ENCODE data around the gene SC5D.

DNA sequence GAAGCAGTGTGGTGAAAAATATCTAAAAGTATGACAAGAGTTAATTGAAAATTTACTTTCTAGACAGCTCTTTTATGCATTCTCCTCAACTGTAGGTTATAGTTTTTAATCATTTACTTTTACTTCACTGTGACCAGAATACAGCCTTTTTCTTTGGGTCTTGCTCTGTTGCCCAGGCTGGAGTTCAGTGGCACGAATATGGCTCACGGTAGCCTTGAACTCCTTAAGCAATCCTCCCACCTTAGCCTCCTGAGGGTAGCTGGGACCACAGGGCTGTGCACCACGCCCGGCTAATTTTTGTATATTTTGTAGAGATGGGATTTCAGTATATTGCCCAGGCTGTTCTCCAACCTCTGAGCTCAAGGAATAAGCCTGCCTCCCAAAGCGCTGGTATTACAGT lies 5.3 kb downstream of the SC5D start:
- TF ChIP-seq GATA3 (IDR thresholded peaks at IDR 0.05; ENCODE audit: low read depth, low read length): no peak
- TF ChIP-seq GATA2 (IDR thresholded peaks at IDR 0.05; ENCODE audit: low read depth, low read length): no peak
